Hematopoietic multipotent progenitor cell treated with erythropoietin and hydrocortisone succinate and interleukin-3 and kit ligand, for 15 days (in vitro differentiated cells): ENCODE measurements around the gene VAX1.

Experiments used
- DNase-seq: peaks from one replicate; pipeline ENCODE4 v3.0.0-alpha.2; 2015; ENCODE audit warnings: low spot score

The VAX1 gene

GRCh38 chr10:117163954-117164548 is 26.0 kb upstream of the VAX1 start:
- no peak for DNase-seq

GRCh38 chr10:117163061-117163953 is 25.2 kb upstream of the VAX1 start:
- no peak for DNase-seq

GRCh38 chr10:117162093-117163060 is 24.3 kb upstream of the VAX1 start:
- no peak for DNase-seq

GRCh38 chr10:117161386-117162033 is 23.4 kb upstream of the VAX1 start:
- DNase-seq, result no peak

GRCh38 chr10:117160567-117160966 is 22.5 kb upstream of the VAX1 start:
- DNase-seq, result no peak

GRCh38 chr10:117159390-117159789 is 21.3 kb upstream of the VAX1 start:
- no peak for DNase-seq

- no peak for DNase-seq
Observed at GRCh38 chr10:117158297-117158696, 20.2 kb upstream of the VAX1 start.

- no peak for DNase-seq
Observed at GRCh38 chr10:117152668-117153067, 14.6 kb upstream of the VAX1 start.

- no peak for DNase-seq
Observed at GRCh38 chr10:117148284-117148683, 10.2 kb upstream of the VAX1 start.

GRCh38 chr10:117145019-117145418 is 6.9 kb upstream of the VAX1 start:
- no peak for DNase-seq

- no peak for DNase-seq
Observed at GRCh38 chr10:117143103-117143823, 5.2 kb upstream of the VAX1 start.

- no peak for DNase-seq
Observed at GRCh38 chr10:117140525-117140902, 2.4 kb upstream of the VAX1 start.

GRCh38 chr10:117139581-117140524 is 1.8 kb upstream of the VAX1 start:
- DNase-seq, result no peak

GRCh38 chr10:117138838-117139580 is 939 bp upstream of the VAX1 start:
- no peak for DNase-seq

- DNase-seq, result no peak
Observed at GRCh38 chr10:117137031-117137910, 799 bp downstream of the VAX1 start.

- no peak for DNase-seq
Observed at GRCh38 chr10:117136391-117136975, 1.6 kb downstream of the VAX1 start.

- DNase-seq, result no peak
Observed at GRCh38 chr10:117135480-117136140, 2.5 kb downstream of the VAX1 start.

- no peak for DNase-seq
Observed at GRCh38 chr10:117135026-117135372, 3.1 kb downstream of the VAX1 start.
